Trophoblast cell (in vitro differentiated cells and primary cell): Measurements from ENCODE around the gene UGGT2.

ENCODE experiments used
- DNase-seq, 2 donors: peaks; one replicate each; pipeline ENCODE4 v3.0.0-alpha.2; 2016
- H2AFZ ChIP-seq: 2 replicates; pipeline ENCODE4 v1.6.1; 2013; ENCODE audit warnings: low read length, moderate library complexity, mild to moderate bottlenecking; ENCODE audit not compliant: insufficient read depth, poor library complexity
- H2AK5ac ChIP-seq: 2 replicates; pipeline ENCODE4 v1.6.1; 2013; ENCODE audit warnings: mild to moderate bottlenecking, low read length
- H2BK120ac ChIP-seq: 2 replicates; pipeline ENCODE4 v1.6.1; 2013; ENCODE audit warnings: low read length, mild to moderate bottlenecking, moderate library complexity; ENCODE audit not compliant: insufficient read depth, poor library complexity
- H2BK12ac ChIP-seq: 2 replicates; pipeline ENCODE4 v1.6.1; 2013; ENCODE audit warnings: mild to moderate bottlenecking, low read length, moderate library complexity
- H2BK5ac ChIP-seq: 2 replicates; pipeline ENCODE4 v1.6.1; 2013; ENCODE audit warnings: low read length, low read depth, moderate library complexity, mild to moderate bottlenecking; ENCODE audit not compliant: poor library complexity
- H3K14ac ChIP-seq: 2 replicates; pipeline ENCODE4 v1.6.1; 2013; ENCODE audit warnings: mild to moderate bottlenecking, low read length
- H3K18ac ChIP-seq: 2 replicates; pipeline ENCODE4 v1.6.1; 2013; ENCODE audit warnings: mild to moderate bottlenecking, low read length
- H3K23ac ChIP-seq: 2 replicates; pipeline ENCODE4 v1.6.1; 2013; ENCODE audit warnings: low read length
- H3K27ac ChIP-seq: 2 replicates; pipeline ENCODE4 v1.5.1; 2013; ENCODE audit warnings: low read depth, mild to moderate bottlenecking, inconsistent platforms, low read length, moderate library complexity
- H3K27me3 ChIP-seq: 2 replicates; pipeline ENCODE4 v1.6.1; 2013; ENCODE audit warnings: inconsistent platforms, mild to moderate bottlenecking, low read length, moderate library complexity; ENCODE audit not compliant: insufficient read depth
- H3K36me3 ChIP-seq, 2 experiments: 1 replicate in 1 of 2; 2 replicates in 1 of 2; pipeline ENCODE4 v1.6.1; 2013; ENCODE audit warnings: low read length in 2 of 2, mild to moderate bottlenecking in 2 of 2, moderate library complexity in 1 of 2; ENCODE audit not compliant: insufficient read depth in 2 of 2, control insufficient read depth in 1 of 2
- H3K4ac ChIP-seq: 2 replicates; pipeline ENCODE4 v1.6.1; 2013; ENCODE audit warnings: low read depth, mild to moderate bottlenecking, low read length, moderate library complexity
- H3K4me1 ChIP-seq, 2 experiments: 1 replicate in 1 of 2; 2 replicates in 1 of 2; pipeline ENCODE4 v1.6.1; 2013; ENCODE audit warnings: low read length in 2 of 2, mild to moderate bottlenecking in 2 of 2, moderate library complexity in 1 of 2; ENCODE audit not compliant: insufficient read depth in 2 of 2, control insufficient read depth in 1 of 2
- H3K4me2 ChIP-seq: 2 replicates; pipeline ENCODE4 v1.6.1; 2013; ENCODE audit warnings: inconsistent platforms, mild to moderate bottlenecking, low read length, moderate library complexity
- H3K4me3 ChIP-seq: 2 replicates; pipeline ENCODE4 v1.5.1; 2013; ENCODE audit warnings: mild to moderate bottlenecking, low read depth, low read length, inconsistent platforms
- H3K79me1 ChIP-seq: one replicate; pipeline ENCODE4 v1.6.1; 2013; ENCODE audit warnings: low read length
- H3K79me2 ChIP-seq: 2 replicates; pipeline ENCODE4 v1.6.1; 2013; ENCODE audit warnings: low read length, mild to moderate bottlenecking; ENCODE audit not compliant: control insufficient read depth, insufficient read depth, poor library complexity
- H3K9ac ChIP-seq: 2 replicates; pipeline ENCODE4 v1.6.1; 2013; ENCODE audit warnings: mild to moderate bottlenecking, low read length
- H3K9me3 ChIP-seq: 2 replicates; pipeline ENCODE4 v1.6.1; 2013; ENCODE audit warnings: low read depth, mild to moderate bottlenecking, control low read depth, inconsistent platforms, low read length; ENCODE audit not compliant: insufficient read depth
- H4K12ac ChIP-seq: 2 replicates; pipeline ENCODE4 v1.6.1; 2013; ENCODE audit warnings: low read depth, mild to moderate bottlenecking, low read length, moderate library complexity
- H4K8ac ChIP-seq: 2 replicates; pipeline ENCODE4 v1.6.1; 2013; ENCODE audit warnings: low read depth, mild to moderate bottlenecking, low read length, moderate library complexity
- H4K91ac ChIP-seq: one replicate; pipeline ENCODE4 v1.6.1; 2013; ENCODE audit warnings: low read depth, mild to moderate bottlenecking, low read length, moderate library complexity
- WGBS: extraction: QIAGEN DNeasy Blood & Tissue Kit; methylation state at CpG from one replicate; pipeline ENCODE4 v1.1.7; 2013; ENCODE audit warnings: missing lambda C conversion rate; ENCODE audit not compliant: insufficient read length, insufficient coverage; ENCODE audit errors: extremely low coverage; 5-methylcytosine and 5-hydroxymethylcytosine counted together

Gene UGGT2

DNA sequence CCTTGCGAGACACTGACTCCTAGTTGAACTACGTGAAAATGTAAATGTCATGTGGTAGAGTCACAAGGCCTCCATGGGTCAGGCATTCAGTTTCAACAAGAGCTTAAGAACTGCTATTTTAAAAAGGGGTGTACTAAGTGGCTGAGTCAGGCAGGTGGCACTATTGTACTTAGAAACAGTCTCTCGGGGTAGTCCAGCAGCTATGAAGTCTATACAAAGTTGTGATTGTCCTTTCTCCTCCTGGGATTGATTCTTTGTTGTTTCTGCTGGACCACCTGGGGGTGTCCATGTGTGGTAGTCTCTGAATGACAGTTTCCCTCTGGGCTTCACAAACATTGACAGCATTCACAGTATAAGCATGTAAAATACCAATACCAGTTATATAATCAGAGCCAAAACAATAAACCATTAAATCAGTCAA, 33.0 kb downstream of the UGGT2 start:
- DNase-seq, result peak; percentile 34 to 65
- Histone ChIP-seq H3K27me3 (no peaks in the 10 kb centered on the region), H3K36me3 (peaks cover 8% of the 10 kb centered on the region in 2 experiments), H3K79me1 (no peaks in the 10 kb centered on the region), H3K4me2 (no peak overlapping the region), H4K12ac (no peak overlapping the region), H3K27ac (no peak overlapping the region), H3K79me2 (no peaks in the 10 kb centered on the region), H4K91ac (no peak overlapping the region), H2BK12ac (no peak overlapping the region), H3K4ac (no peak overlapping the region), H2AFZ (no peak overlapping the region), H3K9me3 (peaks cover 7% of the 10 kb centered on the region), H3K18ac (no peak overlapping the region), H3K9ac (no peak overlapping the region), H3K14ac (no peak overlapping the region), H2BK120ac (no peak overlapping the region), H3K23ac (no peak overlapping the region), H3K4me3 (no peak overlapping the region), H3K4me1 (peaks cover 2 to 4% of the 10 kb centered on the region in 2 experiments), H4K8ac (no peak overlapping the region), H2AK5ac (no peak overlapping the region), H2BK5ac (no peak overlapping the region)
- no CpG with 5 or more reads among the region's 3 CpGs for WGBS

- no peak overlapping the region for H2BK5ac ChIP-seq
- no CpG with 5 or more reads among the region's 3 CpGs for WGBS
Observed at GRCh38 chr13:96018135-96018534, 35.1 kb downstream of the UGGT2 start.

DNA sequence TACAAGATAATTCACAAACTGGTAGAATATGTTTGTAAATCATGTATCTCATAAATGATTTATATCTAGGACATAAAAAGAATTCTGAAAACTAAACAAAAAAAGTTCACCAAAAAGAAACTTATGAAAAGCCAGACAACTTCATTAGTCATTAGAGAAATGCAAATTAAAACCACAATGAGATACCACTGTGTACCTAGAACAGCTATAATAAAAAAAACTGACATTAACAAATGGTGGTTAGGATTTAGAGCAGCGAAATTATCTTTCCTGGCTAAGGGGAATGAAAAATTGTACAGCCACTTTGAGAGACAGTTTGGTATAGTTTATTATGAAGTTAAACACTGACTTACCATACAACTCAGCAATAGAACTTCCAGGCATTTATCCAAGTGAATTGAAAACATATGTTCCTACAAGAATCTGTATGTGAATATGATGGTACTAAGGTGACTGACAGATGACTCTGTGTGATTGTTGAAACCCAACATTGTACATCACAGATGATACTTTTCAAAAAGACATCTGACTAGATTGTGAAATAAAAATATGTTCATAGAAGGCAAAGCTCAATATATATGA, 41.8 kb downstream of the UGGT2 start:
- DNase-seq, result no peak
- Histone ChIP-seq H3K14ac (no peak overlapping the region), H3K4ac (no peak overlapping the region), H3K79me1 (no peaks in the 10 kb centered on the region), H2AK5ac (no peak overlapping the region), H3K36me3 (peaks cover 2 to 3% of the 10 kb centered on the region in 2 experiments), H2AFZ (no peak overlapping the region), H3K9me3 (peaks cover 2% of the 10 kb centered on the region), H4K8ac (no peak overlapping the region), H3K9ac (no peak overlapping the region), H3K23ac (no peak overlapping the region), H3K79me2 (no peaks in the 10 kb centered on the region), H2BK5ac (no peak overlapping the region), H4K91ac (no peak overlapping the region), H3K4me2 (no peak overlapping the region), H3K27ac (no peak overlapping the region), H3K27me3 (no peaks in the 10 kb centered on the region), H3K4me1 (no peaks in the 10 kb centered on the region), H4K12ac (no peak overlapping the region), H3K4me3 (no peak overlapping the region), H3K18ac (no peak overlapping the region), H2BK120ac (no peak overlapping the region), H2BK12ac (no peak overlapping the region)
- no CpG with 5 or more reads among the region's 1 CpG for WGBS

More at GRCh38 chr13:96018135-96018534, 35.1 kb downstream of the UGGT2 start:
- no peak overlapping the region for H3K23ac ChIP-seq
- H3K14ac ChIP-seq, result no peak overlapping the region
- peaks cover 8% of the 10 kb centered on the region in 2 experiments for H3K36me3 ChIP-seq
- no peaks in the 10 kb centered on the region for H3K27me3 ChIP-seq
- no peak overlapping the region for H3K4me3 ChIP-seq
- no peak overlapping the region for H2AK5ac ChIP-seq
- H3K18ac ChIP-seq, result no peak overlapping the region
- H3K4me2 ChIP-seq, result no peak overlapping the region
- H2BK12ac ChIP-seq, result no peak overlapping the region
- H4K8ac ChIP-seq, result no peak overlapping the region
- no peaks in the 10 kb centered on the region for H3K79me2 ChIP-seq
- H3K27ac ChIP-seq, result no peak overlapping the region
- H3K9me3 ChIP-seq, result peaks cover 7% of the 10 kb centered on the region
- no peak for DNase-seq
- H3K4ac ChIP-seq, result no peak overlapping the region
- H4K12ac ChIP-seq, result no peak overlapping the region
- H3K79me1 ChIP-seq, result no peaks in the 10 kb centered on the region
- H3K4me1 ChIP-seq, result no peaks in the 10 kb centered on the region
- no peak overlapping the region for H3K9ac ChIP-seq
- H4K91ac ChIP-seq, result no peak overlapping the region
- H2BK120ac ChIP-seq, result no peak overlapping the region
- H2AFZ ChIP-seq, result no peak overlapping the region

DNA sequence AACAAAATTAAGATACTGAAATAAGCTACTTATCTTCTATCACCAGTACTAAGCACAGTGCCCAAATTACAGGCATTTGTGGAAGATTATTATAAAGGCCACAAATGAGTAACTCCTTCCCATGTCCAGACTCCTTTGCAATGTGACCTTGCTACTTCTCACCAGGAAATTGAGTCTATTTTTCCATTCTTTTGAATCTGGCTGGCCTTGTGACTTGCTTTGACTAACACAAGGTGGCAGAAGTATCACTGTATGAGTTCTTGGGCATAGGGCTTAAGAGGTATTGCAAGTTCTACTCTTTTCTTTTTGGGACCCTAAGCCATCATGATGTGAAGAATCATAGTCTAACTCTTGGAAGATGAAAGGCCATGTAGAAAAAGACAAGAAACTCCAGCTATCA, 49.9 kb downstream of the UGGT2 start:
- Histone ChIP-seq H4K8ac (no peak overlapping the region), H3K18ac (no peak overlapping the region), H3K9ac (no peak overlapping the region), H2AFZ (no peak overlapping the region), H3K4me2 (no peak overlapping the region), H3K23ac (no peak overlapping the region), H3K9me3 (no peaks in the 10 kb centered on the region), H2AK5ac (no peak overlapping the region), H3K4me1 (no peaks in the 10 kb centered on the region), H2BK12ac (no peak overlapping the region), H3K79me2 (no peaks in the 10 kb centered on the region), H3K79me1 (no peaks in the 10 kb centered on the region), H3K27me3 (no peaks in the 10 kb centered on the region), H3K4me3 (no peak overlapping the region), H3K4ac (no peak overlapping the region), H4K91ac (no peak overlapping the region), H4K12ac (no peak overlapping the region), H2BK120ac (no peak overlapping the region), H3K27ac (no peak overlapping the region), H3K36me3 (peaks cover 0 to 2% of the 10 kb centered on the region in 2 experiments), H3K14ac (no peak overlapping the region), H2BK5ac (no peak overlapping the region)
- DNase-seq, result no peak
